ENCODE results near the gene STEAP1B.
"Not testable (repeated sequence)": the region's sequence is repeated elsewhere in the genome, so short reads cannot be mapped to it uniquely, and the experiment has no call there.

The STEAP1B gene

GRCh38 chr7:22433710-22434460 is 66.1 kb downstream of the STEAP1B start:
- intact Hi-C loops (cut with DNase I; ENCODE audit: low total_unique reads) = no loop called here
- DNase-seq = no peak
- Histone ChIP-seq H3K4me1 (no peaks in the 10 kb centered on the region), H3K9me3 (no peaks in the 10 kb centered on the region), H3K4me3 (no peak overlapping the region), H3K27ac (no peak overlapping the region), H3K27me3 (no peaks in the 10 kb centered on the region), H3K36me3 (no peaks in the 10 kb centered on the region)
- no peak for TF ChIP-seq CTCF (IDR thresholded peaks at IDR 0.05)

- H3K9me3 ChIP-seq; DNase-seq; H3K36me3 ChIP-seq; H3K4me3 ChIP-seq; H3K27me3 ChIP-seq; H3K27ac ChIP-seq; intact Hi-C loops (cut with DNase I; ENCODE audit: low total_unique reads); H3K4me1 ChIP-seq: not testable (repeated sequence)
These were observed 66.8 kb downstream of the STEAP1B start for GRCh38 chr7:22433165-22433700.

- Histone ChIP-seq H3K4me3 (no peak overlapping the region), H3K27ac (no peak overlapping the region), H3K27me3 (no peaks in the 10 kb centered on the region), H3K4me1 (no peaks in the 10 kb centered on the region), H3K36me3 (no peaks in the 10 kb centered on the region), H3K9me3 (no peaks in the 10 kb centered on the region)
- no peak for TF ChIP-seq CTCF (IDR thresholded peaks at IDR 0.05)
- DNase-seq = no peak
- intact Hi-C loops (cut with DNase I; ENCODE audit: low total_unique reads) = no loop called here
These were observed 67.7 kb downstream of the STEAP1B start for GRCh38 chr7:22432203-22432718.

- H3K9me3 ChIP-seq = no peaks in the 10 kb centered on the region
- H3K4me1 ChIP-seq = peaks cover 0 to 4% (median 0%) of the 10 kb centered on the region in 4 donors
- no peak overlapping the region for H3K27ac ChIP-seq
- intact Hi-C loops (cut with DNase I; ENCODE audit: low total_unique reads) = no loop called here
- H3K27me3 ChIP-seq = no peaks in the 10 kb centered on the region
- TF ChIP-seq CTCF (IDR thresholded peaks at IDR 0.05) = no peak
- H3K36me3 ChIP-seq = no peaks in the 10 kb centered on the region
- H3K4me3 ChIP-seq = no peak overlapping the region
- no peak for DNase-seq
These were observed 69.5 kb downstream of the STEAP1B start for GRCh38 chr7:22430457-22430856.

- intact Hi-C loops (cut with DNase I; ENCODE audit: low total_unique reads) = no loop called here
- H3K4me1 ChIP-seq = peaks cover 0 to 4% (median 0%) of the 10 kb centered on the region in 4 donors
- H3K9me3 ChIP-seq = no peaks in the 10 kb centered on the region
- no peak for DNase-seq
- H3K36me3 ChIP-seq = no peaks in the 10 kb centered on the region
- H3K4me3 ChIP-seq = no peak overlapping the region
- no peaks in the 10 kb centered on the region for H3K27me3 ChIP-seq
- no peak overlapping the region for H3K27ac ChIP-seq
- TF ChIP-seq CTCF (IDR thresholded peaks at IDR 0.05) = no peak
These were observed 70.6 kb downstream of the STEAP1B start for GRCh38 chr7:22429386-22429785.

- DNase-seq = no peak
- Histone ChIP-seq H3K4me3 (no peak overlapping the region), H3K27me3 (no peaks in the 10 kb centered on the region), H3K4me1 (peaks cover 0 to 4% (median 0%) of the 10 kb centered on the region in 4 donors), H3K36me3 (no peaks in the 10 kb centered on the region), H3K27ac (no peak overlapping the region), H3K9me3 (no peaks in the 10 kb centered on the region)
- intact Hi-C loops (cut with DNase I; ENCODE audit: low total_unique reads) = no loop called here
- no peak for TF ChIP-seq CTCF (IDR thresholded peaks at IDR 0.05)
These were observed 72.1 kb downstream of the STEAP1B start for GRCh38 chr7:22427855-22428254.
